Stimulated activated CD8-positive, alpha-beta memory T cell treated with anti-CD3 and anti-CD28 coated beads, Interleukin-4, amount 100 ng/mL, for 1 hour (primary cell): ENCODE data around the gene GJB5.
"Not testable (repeated sequence)": the region's sequence is repeated elsewhere in the genome, so short reads cannot be mapped to it uniquely, and the experiment has no call there.

Experiments
- DNase-seq, 2 donors: peaks; one replicate each; pipeline ENCODE4 v3.0.0-alpha.2; 2020; ENCODE audit warnings: low read depth in 2 of 2, low spot score in 1 of 2

GJB5 gene

DNA sequence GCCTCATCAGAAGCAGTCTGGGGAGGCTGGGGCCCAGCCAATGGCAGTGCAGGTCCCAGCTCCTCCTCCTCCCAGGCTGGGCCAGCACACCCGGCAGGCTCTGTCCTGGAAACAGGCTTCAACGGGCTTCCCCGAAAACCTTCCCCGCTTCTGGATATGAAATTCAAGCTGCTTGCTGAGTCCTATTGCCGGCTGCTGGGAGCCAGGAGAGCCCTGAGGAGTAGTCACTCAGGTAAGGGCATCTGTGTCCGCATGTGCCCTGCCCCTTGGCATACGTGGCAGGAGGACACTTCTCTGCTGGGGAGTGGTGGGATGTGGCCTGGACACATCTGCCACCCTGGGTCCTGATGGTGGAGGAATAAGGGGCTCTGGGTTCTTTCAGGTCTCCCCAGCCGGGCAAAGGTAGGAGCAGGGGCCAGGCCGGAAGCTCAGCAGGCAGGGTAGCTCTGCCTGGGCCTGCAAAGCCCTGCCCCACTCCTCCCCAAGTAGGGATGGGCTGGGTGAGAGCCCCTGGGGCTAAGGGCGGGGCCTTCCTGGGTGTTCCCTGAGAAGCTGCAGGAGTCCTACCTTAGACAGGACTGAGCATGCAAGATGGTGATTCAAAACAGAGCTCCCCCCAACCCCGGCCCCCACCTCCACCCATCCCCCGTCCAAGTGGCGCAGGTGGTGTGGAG lies at the start of gene GJB5:
TSS of gene GJB5 (plus strand) at position 84 of the 674 bp plus-strand sequence. CDS start 2,284 bp downstream, outside the sequence.
- no peak for DNase-seq

DNA sequence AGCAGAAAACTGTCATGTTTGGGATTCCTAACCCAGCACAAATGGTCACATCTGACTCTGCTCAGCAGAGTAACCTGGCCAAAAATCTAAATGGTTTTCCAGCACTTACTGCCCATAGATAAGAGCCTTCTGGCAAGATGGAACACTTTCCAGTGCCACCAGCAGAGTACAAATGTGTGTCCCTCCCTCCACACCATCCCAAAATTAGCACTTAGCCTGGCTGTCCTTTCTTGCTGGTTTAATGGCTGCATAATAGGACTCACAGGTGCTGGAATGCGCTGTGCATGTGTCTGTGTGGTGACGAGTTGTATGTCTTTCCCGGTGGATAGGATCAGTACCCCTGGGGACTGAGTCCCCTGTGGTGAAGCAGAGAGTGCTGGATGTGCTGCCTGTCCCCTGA lies 49.8 kb upstream of the GJB5 start:
- no peak for DNase-seq

DNA sequence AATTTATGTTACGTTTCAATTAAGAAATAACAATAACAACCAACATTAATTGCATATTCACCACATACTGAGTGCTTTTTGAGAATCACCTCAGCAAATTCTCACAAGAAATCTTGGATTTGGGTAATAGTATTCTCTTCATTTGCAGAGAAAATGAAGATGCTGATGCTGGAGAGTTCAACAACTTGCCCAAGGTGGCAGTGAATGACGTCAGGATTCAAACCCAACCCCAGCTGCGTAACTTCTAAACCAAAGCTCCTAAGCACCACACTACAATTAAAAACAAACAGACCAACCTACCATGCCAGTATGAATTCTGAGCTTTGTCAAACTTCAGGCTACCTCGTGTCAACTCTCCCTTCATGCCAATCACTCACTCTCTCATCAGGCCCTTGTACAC lies 46.7 kb upstream of the GJB5 start:
- no peak for DNase-seq

DNA sequence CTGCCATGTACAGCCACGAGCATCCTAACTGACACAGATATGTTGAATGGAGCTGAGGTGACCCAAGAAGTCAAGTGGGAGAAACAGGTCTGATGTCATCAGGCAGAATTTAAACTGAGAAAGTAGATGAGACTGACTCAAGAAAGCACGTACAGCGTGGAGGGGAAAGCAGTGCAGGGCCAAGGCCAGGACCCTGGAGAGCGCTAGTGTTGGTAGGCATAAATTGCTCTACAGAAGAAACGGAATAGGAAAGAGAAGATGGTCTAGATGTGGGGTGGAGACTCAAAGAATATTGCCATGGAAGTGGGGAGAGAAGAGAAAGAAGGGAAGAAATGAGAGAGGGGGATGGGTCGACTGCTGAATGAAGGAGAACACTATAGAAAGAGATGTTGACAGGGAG lies 45.3 kb upstream of the GJB5 start:
- no peak for DNase-seq

DNA sequence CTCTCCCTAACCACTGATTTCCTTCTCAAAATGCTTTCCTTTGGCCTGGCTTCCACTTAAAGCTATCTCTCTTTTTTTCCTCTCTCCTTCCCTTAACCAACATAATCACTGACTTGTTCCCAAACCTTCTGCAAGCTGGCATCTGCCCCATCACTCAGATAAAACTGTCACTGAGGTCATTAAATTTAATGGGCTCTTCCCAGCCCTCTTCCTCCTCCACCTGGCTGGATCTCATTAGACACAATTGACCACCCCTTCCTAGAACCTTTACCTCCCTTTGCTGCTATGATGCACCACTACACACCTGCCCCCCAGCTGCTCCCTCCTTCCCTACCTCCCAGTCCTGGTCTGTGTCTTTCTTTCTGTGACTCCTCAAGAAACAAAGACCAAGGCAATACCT lies 44.0 kb upstream of the GJB5 start:
- no peak for DNase-seq

DNA sequence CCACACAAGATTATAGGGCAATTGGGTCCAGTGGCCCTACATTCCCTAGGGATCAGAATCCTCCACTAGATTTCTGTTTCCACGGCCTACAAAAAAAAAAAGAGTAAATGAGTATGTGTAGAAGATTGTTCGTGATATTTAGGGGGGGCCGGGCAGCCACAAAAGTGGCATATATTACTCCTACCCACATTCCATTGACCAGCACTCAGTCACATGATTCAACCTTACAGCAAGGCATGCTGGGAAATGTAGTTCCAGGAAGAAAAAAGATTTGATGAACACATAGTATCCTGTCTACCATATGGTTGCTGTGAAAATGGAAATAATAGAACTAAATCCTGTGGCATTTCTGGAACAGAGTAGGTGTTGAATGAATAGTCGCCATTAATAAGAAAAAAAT lies 43.4 kb upstream of the GJB5 start:
- no peak for DNase-seq

DNA sequence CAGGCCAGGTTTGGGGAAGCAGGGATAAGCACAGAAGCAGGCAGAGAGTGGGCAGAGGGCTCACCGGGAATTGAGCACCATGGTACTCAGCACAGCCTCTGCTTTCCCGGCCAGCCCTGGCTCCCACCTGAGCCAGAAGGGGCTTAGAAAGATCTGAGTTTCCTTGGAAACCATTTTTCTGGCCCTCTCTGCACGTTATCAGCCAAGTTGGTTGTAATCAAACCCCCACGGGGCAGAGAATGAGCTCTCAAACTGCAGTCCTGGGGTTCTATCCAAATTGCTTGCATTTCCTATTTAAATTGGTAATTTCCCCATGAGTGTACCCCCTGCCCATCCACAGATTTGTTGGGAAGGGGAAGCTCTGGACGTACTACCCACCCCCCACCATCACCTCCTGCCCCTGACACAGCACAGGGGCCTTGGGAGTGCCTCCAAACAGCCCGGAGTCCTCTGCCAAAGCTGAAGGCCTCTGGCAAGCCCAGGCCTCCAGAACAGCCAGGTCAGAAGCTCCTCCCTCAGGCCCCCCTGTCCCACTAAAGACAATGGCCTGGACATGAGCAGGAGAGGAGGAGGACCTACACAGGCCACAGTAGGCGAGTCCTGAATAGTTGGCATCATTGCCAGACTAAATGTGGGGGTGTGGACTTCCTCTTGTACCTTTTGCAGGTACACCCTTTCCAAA lies 42.7 kb upstream of the GJB5 start:
- no peak for DNase-seq

DNA sequence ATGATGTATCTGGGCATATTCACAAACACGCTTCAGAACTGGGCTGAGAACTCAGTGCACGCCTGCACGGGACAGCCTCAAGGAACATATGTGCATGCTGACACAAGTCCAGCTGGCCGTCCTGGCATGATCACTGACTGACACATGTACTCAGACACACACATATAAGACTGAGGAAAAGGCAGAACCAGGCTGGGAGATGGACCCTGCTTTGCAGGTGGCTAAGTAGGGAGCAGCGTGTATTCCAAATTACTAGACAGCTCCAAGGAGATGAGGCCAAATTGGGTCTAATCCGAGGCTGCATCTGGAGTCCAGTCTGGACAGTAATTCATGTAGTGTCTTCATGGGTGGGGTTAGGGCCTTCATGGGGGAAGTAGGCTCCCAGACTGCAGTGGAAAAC lies 41.4 kb upstream of the GJB5 start:
- DNase-seq = no peak

DNA sequence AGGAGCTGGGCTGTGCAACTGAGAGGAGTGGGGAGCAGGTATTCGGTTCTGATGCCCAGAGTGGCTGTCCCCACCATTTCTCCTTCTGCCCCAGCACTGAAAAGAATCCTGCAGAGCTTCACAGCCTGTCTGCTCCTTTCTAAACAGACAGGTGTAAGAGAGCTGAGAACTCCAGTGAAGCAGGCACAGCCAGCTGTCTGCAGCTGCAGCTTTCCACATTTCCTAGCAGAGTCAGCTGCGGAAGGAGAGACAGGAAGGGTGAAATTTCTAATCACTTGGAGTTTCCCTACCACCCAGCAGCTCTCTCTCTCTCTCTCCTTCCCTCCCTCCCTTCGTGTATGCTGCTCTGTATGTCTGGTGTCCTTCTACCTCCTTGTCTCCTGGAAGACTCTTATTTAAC lies 40.5 kb upstream of the GJB5 start:
- no peak for DNase-seq

DNA sequence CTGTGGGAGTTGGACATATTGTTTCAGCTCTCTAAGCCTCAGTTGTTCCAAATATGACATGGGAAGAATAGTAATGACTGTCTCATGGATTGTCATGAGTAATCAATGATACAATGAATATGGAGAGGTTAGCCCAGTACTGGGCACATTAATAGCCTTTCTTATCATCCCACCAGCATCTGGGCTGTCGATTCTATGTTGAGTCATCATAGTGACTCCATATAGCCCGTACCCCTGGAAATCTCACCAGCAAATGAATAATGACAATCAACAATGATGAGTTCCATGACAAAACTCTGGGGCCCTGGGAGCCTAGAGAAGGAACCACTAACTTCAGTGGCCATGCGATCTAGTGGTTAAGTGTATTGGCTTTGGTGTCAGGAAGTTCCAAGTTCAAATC lies 39.7 kb upstream of the GJB5 start:
- no peak for DNase-seq

DNA sequence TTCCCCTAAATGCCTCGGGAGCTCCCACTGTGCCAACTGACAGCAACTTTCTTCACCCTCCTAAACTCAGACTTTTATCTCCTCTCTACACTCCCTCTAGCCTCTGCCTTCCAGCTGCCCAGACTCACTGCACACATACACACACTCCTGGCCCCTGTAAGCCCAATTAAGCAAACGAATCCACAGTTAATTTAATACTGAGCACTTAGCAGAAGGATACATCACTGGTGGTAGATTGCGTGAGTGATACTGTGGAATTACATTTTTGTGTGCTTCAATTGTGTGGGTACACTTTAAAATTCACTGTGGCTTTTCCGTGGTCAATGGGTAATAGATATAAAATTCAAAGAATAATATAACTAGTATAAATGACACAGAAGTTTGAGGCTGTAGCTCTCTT lies 33.6 kb upstream of the GJB5 start:
- DNase-seq = no peak

DNA sequence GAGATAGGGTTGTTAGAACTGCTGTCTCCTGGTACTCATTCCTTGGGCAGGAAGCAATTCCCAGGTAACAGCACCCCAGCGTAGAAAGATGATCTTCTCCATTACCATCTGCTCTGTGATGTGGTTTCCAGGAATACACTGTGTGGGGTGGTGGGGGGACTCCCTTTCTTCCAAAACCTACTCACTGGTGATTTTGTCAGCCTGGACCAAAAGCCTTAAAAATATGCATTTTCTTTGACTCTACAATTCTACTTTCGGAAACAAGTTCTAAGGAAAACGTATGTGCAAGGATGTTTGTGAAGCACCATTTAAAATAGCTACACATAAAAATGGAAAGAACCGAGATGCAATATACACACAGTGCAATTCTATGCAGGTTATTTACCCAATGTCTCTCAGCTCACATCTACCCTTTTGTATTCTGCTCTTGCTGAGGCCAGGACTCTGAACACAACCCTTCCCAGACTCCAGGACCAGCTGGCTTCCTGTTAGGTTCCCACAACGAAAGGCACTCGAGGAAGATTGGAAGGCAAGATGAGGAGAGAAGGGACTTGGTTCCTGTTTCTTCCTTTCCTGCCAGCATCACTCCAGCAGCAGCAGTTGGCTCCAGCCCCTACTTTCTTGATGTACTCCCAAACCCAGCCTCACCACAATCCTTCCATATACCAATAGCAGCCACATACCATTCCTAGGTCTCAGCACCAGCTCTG lies 33.0 kb upstream of the GJB5 start:
- no peak for DNase-seq

DNA sequence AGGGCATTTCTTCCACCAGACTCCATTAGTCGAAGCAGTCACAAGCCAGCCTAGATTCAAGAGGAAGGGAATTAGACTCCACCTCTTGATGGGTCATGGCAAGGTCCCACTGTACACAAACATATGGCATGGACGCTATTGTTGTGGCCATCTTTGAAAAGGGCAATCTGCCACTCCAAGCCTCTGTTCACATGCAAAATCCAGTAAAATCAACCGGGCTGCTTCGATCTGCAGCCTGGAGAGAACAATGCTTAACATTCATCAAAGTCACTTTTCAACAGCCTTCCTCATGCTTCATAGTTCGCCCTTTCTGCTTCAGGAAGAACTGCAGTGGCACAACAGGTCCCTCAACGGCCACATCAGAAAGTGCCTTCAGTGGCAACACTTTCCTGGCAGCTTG lies 28.0 kb upstream of the GJB5 start:
- no peak for DNase-seq

DNA sequence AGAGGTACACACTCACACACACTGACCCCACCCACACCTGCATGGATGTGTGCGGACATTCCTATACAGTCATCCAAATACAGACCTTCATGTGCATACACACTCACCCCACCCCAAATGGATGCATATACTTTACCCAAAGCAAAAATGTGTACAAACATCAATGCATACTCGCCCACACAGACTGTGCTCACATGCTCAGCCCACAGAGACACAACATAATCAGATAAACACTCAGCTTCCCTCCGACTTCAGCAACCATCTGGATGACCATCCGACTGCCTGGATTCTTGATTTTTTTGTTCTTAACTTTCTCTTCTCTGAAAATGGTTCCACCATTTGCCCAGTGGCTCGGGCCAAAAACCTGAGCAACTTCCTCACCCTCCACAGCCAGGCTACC lies 24.4 kb upstream of the GJB5 start:
- DNase-seq = no peak

DNA sequence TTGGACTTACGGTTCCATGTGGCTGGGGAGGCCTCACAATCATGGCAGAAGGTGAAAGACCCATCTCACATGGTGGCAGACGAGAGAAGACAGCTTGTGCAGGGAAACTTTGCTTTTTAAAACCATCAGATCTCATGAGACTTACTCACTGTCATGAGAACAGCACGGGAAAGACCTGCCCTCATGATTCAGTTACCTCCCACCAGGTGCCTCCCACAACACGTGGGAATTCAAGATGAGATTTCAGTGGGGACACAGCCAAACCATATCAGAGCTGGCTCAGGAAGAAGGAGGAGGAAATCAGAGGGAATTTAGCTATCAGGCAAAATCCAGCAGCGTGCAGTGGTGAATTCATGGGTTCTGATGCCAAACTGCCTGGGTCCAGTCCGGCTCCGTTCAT lies 22.0 kb upstream of the GJB5 start:
- DNase-seq = not testable (repeated sequence)

DNA sequence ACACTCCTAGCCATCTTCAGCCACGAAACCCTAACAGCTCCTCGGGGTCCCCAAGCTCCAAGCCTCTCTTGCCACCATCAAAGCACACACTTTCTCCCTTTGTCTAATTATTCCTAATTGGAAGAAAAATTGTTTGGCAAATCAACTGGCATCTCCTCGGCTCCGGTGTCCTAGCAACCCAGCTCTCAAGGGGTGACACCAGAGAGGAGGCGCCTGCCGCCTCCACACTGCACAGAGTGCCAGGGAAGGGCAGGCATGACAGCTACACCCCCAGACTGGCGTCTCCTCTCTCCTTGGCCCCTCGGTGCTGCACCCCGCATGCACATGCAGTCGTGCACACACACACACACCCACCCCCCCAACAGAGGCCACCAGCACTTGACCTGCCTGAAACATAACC lies 18.2 kb upstream of the GJB5 start:
- no peak for DNase-seq

DNA sequence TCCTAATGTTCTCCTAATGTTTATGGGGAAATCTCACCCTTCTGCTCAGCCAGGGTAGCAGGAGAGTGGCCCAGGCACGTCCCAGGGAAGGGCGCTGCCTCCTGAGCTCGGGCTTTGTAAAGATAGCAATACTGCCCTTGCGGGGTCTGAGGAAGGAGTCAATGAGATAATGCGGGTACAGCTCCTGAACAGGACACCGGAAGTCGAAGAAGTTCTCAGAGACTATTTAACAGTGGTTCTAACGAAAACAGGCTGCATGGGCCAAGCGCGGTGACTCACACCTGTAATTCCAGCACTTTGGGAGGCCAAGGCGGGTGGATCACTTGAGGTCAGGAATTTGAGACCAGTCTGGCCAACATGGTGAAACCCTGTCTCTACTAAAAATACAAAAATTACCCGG lies 17.6 kb upstream of the GJB5 start:
- not testable (repeated sequence) for DNase-seq

DNA sequence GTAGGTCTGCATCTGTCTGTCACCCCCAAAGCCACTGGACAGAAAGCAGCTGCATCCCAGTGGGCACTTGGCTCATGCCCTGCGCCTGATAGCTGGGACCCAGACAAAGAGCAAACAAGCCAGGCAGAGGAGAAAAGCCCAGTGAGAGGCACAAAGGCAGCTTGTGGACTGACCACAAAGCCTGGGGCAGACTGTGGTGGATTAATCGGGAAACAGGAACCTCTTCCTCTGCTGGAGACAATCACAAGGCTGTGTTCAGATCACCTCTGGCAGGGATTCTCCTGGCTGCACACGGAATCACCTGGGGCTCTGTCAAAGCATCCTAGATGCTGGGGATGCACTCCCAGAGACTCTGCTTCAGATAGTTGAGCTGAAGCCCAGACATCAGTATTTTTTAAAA lies 15.2 kb upstream of the GJB5 start:
- no peak for DNase-seq

DNA sequence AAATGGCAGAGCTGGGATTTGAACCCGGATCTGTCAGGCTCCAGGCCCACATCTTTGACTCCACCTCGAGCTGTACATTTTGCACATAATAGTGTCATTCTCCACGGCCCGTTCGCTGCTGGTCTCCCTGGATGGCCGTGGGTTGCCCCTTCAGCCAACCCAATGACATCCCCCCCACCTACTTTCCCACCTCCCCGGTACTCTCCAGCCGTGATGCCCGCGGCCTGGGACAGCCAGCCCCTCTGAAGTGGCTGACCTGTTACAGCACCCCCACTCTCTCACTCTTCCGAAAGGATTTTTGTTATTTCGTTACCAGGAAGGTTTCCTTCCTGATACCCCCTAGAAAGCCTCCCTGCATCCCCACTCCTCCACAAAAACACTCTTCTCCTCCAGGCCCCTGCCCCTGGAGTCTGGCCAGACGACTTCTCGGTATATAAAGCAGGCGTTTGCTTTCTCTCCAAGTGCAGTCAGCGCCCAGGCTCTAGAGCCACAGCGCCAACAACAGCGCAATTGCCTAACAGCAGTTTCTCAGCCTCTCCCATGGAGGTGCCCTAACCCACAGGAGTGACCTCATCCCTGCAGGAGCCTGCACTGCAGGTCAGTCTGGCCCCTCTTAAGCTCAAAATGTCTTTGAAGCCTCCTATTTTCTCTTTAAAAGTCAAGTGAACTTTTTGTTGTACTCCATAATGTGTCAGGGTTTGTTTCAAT lies 14.5 kb upstream of the GJB5 start:
- no peak for DNase-seq

DNA sequence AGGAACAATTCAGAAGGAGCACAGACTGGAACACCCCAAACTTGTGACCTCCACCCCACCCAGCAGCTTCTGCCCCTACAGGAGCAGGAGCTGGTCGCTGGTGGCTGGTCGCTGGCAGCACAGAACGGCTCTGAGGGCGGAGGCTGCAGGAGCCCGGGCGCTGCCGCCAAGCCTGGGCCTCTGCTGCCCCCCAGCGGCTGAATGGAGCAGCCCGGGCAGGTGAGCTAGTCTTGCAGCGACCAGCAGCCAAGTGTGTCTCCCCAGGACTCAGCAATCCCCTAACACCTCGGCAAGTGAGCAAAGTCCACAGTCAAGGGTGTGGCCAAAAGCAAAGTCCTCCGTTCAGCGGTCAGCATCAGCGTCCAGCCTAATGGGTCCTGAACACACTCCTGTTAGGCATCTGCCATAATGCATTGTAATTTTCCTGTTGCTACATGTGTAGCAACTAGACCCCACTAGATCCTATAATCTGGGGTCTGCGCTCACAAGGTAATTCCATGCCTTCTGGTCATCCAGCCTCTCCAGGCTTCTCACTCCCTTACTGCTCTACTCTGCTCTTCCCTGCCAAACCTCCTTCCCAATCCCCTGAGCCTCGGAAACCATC lies 12.1 kb upstream of the GJB5 start:
- peak; percentile 36 to 42 for DNase-seq

DNA sequence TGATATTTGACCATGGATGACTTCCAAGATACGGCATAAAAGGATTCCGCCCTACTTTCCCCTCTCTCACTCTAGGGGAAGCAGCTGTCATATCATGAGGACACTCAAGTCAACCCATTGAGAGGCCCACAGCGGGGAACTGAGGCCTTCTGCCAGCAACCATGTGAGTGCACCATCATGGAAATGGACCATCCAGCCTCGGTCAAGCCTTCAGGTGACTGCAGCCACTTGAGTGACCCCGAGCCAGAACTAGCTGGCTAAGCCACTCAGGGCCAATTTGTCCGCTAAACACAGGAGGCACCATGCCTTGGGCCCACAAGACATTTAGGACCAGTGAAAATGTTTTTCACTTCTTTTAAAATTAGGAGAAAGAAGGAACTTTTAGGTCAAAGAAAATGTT lies 11.1 kb upstream of the GJB5 start:
- no peak for DNase-seq
